Esophagus squamous epithelium (tissue), 4 donors: ENCODE results near the gene EFHC2.

Source experiments
- POLR2A ChIP-seq, 4 donors: fragments of 450-650 bp; IDR thresholded peaks; one replicate each; pipeline ENCODE4 v1.6.1; 2017; ENCODE audit warnings: antibody characterized with exemption in 4 of 4, mild to moderate bottlenecking in 4 of 4, moderate library complexity in 3 of 4
- TF ChIP-seq, protein P1 (sequence below), 6 experiments: fragments of 450-650 bp in 4 of 6; fragments of 200-600 bp in 2 of 6; sonication (generic) in 2 of 6; IDR thresholded peaks; one replicate each; pipeline ENCODE4 v1.5.1; 2016 to 2019; ENCODE audit warnings: antibody characterized with exemption in 6 of 6, mild to moderate bottlenecking in 4 of 6, moderate library complexity in 4 of 6

DNA sequence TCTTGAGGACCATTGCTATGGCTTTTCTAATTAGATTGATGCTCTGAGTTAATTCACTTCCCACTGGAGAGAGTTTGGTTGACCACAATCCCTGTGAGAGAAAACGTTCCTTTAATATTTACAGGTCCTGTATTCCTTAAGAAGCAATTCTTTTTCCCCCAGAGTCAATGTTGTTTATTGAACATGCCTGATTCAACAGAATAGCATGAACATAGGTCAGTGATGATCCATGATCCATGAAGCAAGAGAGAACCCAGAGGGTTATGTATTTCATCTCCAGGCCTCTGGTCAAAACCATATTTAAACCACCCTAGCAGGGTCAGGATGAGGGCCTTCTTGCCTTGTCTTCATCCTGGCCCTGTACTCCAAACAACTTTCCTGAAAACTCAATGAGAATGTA is 39.4 kb upstream of the EFHC2 start:
- TF ChIP-seq, protein P1, sequence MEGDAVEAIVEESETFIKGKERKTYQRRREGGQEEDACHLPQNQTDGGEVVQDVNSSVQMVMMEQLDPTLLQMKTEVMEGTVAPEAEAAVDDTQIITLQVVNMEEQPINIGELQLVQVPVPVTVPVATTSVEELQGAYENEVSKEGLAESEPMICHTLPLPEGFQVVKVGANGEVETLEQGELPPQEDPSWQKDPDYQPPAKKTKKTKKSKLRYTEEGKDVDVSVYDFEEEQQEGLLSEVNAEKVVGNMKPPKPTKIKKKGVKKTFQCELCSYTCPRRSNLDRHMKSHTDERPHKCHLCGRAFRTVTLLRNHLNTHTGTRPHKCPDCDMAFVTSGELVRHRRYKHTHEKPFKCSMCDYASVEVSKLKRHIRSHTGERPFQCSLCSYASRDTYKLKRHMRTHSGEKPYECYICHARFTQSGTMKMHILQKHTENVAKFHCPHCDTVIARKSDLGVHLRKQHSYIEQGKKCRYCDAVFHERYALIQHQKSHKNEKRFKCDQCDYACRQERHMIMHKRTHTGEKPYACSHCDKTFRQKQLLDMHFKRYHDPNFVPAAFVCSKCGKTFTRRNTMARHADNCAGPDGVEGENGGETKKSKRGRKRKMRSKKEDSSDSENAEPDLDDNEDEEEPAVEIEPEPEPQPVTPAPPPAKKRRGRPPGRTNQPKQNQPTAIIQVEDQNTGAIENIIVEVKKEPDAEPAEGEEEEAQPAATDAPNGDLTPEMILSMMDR (IDR thresholded peaks at IDR 0.05), result no peak
- no peak for TF ChIP-seq POLR2A (IDR thresholded peaks at IDR 0.05)
